ENCODE measurements around the gene DYTN. TPM values are rescaled to one million over a fixed set of nuclear protein-coding genes. Genes with fewer than 3 reads are reported as not detected.

Gene DYTN
- polyA plus RNA-seq, 1 of the 3 experiments (the other 2 are of a cell fraction) = not detected

- DNase-seq = peak; percentile 8
- Histone ChIP-seq H2AFZ (ENCODE audit: low read depth) (no peak overlapping the region), H3K4me1 (ENCODE audit: control insufficient read depth in 1 of 2, insufficient read depth in 2 of 2, low read depth in 1 of 2, low read length in 1 of 2) (no peaks in the 10 kb centered on the region; a peak in 1 of 4 replicates), H3F3A (replicated peaks; ENCODE audit: insufficient read depth) (no peaks in the 10 kb centered on the region), H3K27ac (ENCODE audit: low read depth in 2 of 2, low read length in 1 of 2) (no peak overlapping the region), H3K9me2 (no peaks in the 10 kb centered on the region), H3K4me2 (no peak overlapping the region), H3K9me3 (no peaks in the 10 kb centered on the region), H3K4me3 (ENCODE audit: low read depth in 2 of 2, low read length in 1 of 2) (no peak overlapping the region), H3K27me3 (ENCODE audit: insufficient read depth) (no peaks in the 10 kb centered on the region), H3K36me3 (replicated peaks in 1 of 2; ENCODE audit: control insufficient read depth in 1 of 2, insufficient read depth in 2 of 2, low read length in 1 of 2) (no peaks in the 10 kb centered on the region), H3K9ac (no peak overlapping the region), H3K79me2 (ENCODE audit: insufficient read depth) (no peaks in the 10 kb centered on the region), H4K20me1 (ENCODE audit: insufficient read depth) (no peaks in the 10 kb centered on the region)
- TF ChIP-seq EZH2phosphoT487 (IDR thresholded peaks at IDR 0.05; ENCODE audit: borderline replicate concordance, low read depth) = no peak
- TF ChIP-seq NRF1 (IDR thresholded peaks at IDR 0.05; ENCODE audit: low read depth, low read length) = no peak
- TF ChIP-seq MXI1 (IDR thresholded peaks at IDR 0.05; ENCODE audit: low read depth, low read length) = no peak
- TF ChIP-seq EP300 (IDR thresholded peaks at IDR 0.05; ENCODE audit: borderline replicate concordance in 1 of 2, low read depth in 1 of 2, low read length in 1 of 2) = no peak
- no peak for TF ChIP-seq SIN3A (IDR thresholded peaks at IDR 0.05; ENCODE audit: borderline replicate concordance, low read depth, low read length)
- TF ChIP-seq CHD2 (IDR thresholded peaks at IDR 0.05; ENCODE audit: low read length, partially characterized antibody) = no peak
- no peak for TF ChIP-seq NFIC (IDR thresholded peaks at IDR 0.05; ENCODE audit: borderline replicate concordance)
- ChIA-PET POLR2A (no interaction called here), CTCF (no interaction called here)
- WGBS (ENCODE audit: low lambda C conversion rate) = 60% methylated on average over 3 of the region's 3 CpGs
Measured at GRCh38 chr2:206611736-206612135, 106.5 kb downstream of the DYTN start.

DNA sequence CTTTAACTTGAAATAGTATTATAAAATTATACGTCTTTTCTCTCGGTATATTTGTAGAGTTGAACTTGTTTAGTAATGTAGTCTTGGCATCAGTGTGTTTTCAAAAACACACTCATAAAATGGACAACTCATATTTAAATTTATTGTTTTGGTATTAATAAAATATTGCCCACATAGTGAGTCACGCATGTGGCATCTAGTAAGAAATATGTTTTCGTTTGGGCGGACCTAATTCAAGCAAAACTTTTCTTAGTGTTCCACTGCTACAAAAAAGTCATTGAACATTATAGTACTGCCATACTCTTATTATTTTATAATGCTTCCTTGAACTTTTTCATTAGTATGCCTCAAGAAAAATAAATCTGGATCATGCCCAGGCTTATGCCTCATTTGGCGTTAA lies 107.0 kb downstream of the DYTN start:
- H3K9ac ChIP-seq = no peak overlapping the region
- no peak overlapping the region for H3K4me3 ChIP-seq (ENCODE audit: low read depth in 2 of 2, low read length in 1 of 2)
- CTCF ChIA-PET = no interaction called here
- H3K27ac ChIP-seq (ENCODE audit: low read depth in 2 of 2, low read length in 1 of 2) = no peak overlapping the region
- H2AFZ ChIP-seq (ENCODE audit: low read depth) = no peak overlapping the region
- no peak for DNase-seq
- WGBS (ENCODE audit: low lambda C conversion rate) = 88% methylated on average over 6 of the region's 6 CpGs
- no peaks in the 10 kb centered on the region for H3K27me3 ChIP-seq (ENCODE audit: insufficient read depth)
- H3K4me1 ChIP-seq (ENCODE audit: control insufficient read depth in 1 of 2, insufficient read depth in 2 of 2, low read depth in 1 of 2, low read length in 1 of 2) = no peaks in the 10 kb centered on the region; a peak in 1 of 4 replicates
- H3K9me3 ChIP-seq = no peaks in the 10 kb centered on the region
- H3F3A ChIP-seq (replicated peaks; ENCODE audit: insufficient read depth) = no peaks in the 10 kb centered on the region
- no peaks in the 10 kb centered on the region for H3K9me2 ChIP-seq
- H3K79me2 ChIP-seq (ENCODE audit: insufficient read depth) = no peaks in the 10 kb centered on the region
- H3K4me2 ChIP-seq = no peak overlapping the region
- TF ChIP-seq POLR2AphosphoS5 (IDR thresholded peaks at IDR 0.05; ENCODE audit: low read depth, low read length) = no peak
- TF ChIP-seq, protein P1, sequence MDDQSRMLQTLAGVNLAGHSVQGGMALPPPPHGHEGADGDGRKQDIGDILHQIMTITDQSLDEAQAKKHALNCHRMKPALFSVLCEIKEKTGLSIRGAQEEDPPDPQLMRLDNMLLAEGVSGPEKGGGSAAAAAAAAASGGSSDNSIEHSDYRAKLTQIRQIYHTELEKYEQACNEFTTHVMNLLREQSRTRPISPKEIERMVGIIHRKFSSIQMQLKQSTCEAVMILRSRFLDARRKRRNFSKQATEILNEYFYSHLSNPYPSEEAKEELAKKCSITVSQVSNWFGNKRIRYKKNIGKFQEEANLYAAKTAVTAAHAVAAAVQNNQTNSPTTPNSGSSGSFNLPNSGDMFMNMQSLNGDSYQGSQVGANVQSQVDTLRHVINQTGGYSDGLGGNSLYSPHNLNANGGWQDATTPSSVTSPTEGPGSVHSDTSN (IDR thresholded peaks at IDR 0.05) = no peak
- TF ChIP-seq GATA2 (CRISPR knock-in tag; IDR thresholded peaks at IDR 0.05) = no peak
- no peak for TF ChIP-seq RCOR1 (IDR thresholded peaks at IDR 0.05; ENCODE audit: low read length)
- no peak for TF ChIP-seq CHD2 (IDR thresholded peaks at IDR 0.05; ENCODE audit: low read length, partially characterized antibody)
- TF ChIP-seq, protein P2, sequence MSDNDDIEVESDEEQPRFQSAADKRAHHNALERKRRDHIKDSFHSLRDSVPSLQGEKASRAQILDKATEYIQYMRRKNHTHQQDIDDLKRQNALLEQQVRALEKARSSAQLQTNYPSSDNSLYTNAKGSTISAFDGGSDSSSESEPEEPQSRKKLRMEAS (IDR thresholded peaks at IDR 0.05; ENCODE audit: low read depth) = no peak
- no peak for TF ChIP-seq GABPA (IDR thresholded peaks at IDR 0.05; ENCODE audit: low read depth)
- TF ChIP-seq REST (IDR thresholded peaks at IDR 0.05; ENCODE audit: low read depth, low read length) = no peak
- TF ChIP-seq SMC3 (IDR thresholded peaks at IDR 0.05; ENCODE audit: low read depth, low read length) = no peak
- TF ChIP-seq TAF1 (IDR thresholded peaks at IDR 0.05; ENCODE audit: borderline replicate concordance, low read depth, low read length) = no peak
- TF ChIP-seq, protein P3, sequence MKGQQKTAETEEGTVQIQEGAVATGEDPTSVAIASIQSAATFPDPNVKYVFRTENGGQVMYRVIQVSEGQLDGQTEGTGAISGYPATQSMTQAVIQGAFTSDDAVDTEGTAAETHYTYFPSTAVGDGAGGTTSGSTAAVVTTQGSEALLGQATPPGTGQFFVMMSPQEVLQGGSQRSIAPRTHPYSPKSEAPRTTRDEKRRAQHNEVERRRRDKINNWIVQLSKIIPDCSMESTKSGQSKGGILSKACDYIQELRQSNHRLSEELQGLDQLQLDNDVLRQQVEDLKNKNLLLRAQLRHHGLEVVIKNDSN (IDR thresholded peaks at IDR 0.05; ENCODE audit: borderline replicate concordance, low read depth) = no peak
- no peak for TF ChIP-seq NFIC (IDR thresholded peaks at IDR 0.05; ENCODE audit: borderline replicate concordance)
- no peak for TF ChIP-seq FOXJ3 (CRISPR knock-in tag; IDR thresholded peaks at IDR 0.05)
- no peak for TF ChIP-seq RXRA (IDR thresholded peaks at IDR 0.05; ENCODE audit: borderline replicate concordance, low read depth)
- no peak for TF ChIP-seq EP300 (IDR thresholded peaks at IDR 0.05; ENCODE audit: borderline replicate concordance in 1 of 2, low read depth in 1 of 2, low read length in 1 of 2)
- TF ChIP-seq RAD21 (IDR thresholded peaks at IDR 0.05; ENCODE audit: low read length) = no peak
- no peak for TF ChIP-seq RFX5 (IDR thresholded peaks at IDR 0.05; ENCODE audit: low read length)
- H3K36me3 ChIP-seq (replicated peaks in 1 of 2; ENCODE audit: control insufficient read depth in 1 of 2, insufficient read depth in 2 of 2, low read length in 1 of 2) = no peaks in the 10 kb centered on the region
- POLR2A ChIA-PET = no interaction called here
- no peaks in the 10 kb centered on the region for H4K20me1 ChIP-seq (ENCODE audit: insufficient read depth)
